HepG2 (cell line): ENCODE results near the gene CPLANE2. TPM values are rescaled to one million over a fixed set of nuclear protein-coding genes. Genes with fewer than 3 reads are reported as not detected.

Experiments used
- ARID3A ChIP-seq: IDR thresholded peaks from 2 replicates; pipeline ENCODE4 v1.6.1; 2012; ENCODE audit warnings: low read depth, low read length, improper control_type of control experiment
- BRCA1 ChIP-seq: sonication (generic); formaldehyde crosslinking; IDR thresholded peaks from 2 replicates; pipeline ENCODE4 v1.4.0; 2020; ENCODE audit warnings: missing genetic modification reagents
- GATAD1 ChIP-seq: IDR thresholded peaks from 2 replicates; pipeline ENCODE4 v1.6.1; 2016; ENCODE audit warnings: missing genetic modification reagents, missing compliant biosample characterization
- GTF2F1 ChIP-seq: fragments of 150-350 bp; IDR thresholded peaks from 2 replicates; pipeline ENCODE4 v1.6.1; 2014; ENCODE audit warnings: low read length
- HMG20A ChIP-seq: IDR thresholded peaks from 2 replicates; pipeline ENCODE4 v1.6.1; 2016; ENCODE audit warnings: borderline replicate concordance
- MTERF4 ChIP-seq: sonication (generic); formaldehyde crosslinking; IDR thresholded peaks from 2 replicates; pipeline ENCODE4 v1.8.0; 2023; ENCODE audit warnings: mild to moderate bottlenecking, missing genetic modification reagents
- MXD1 ChIP-seq: sonication (generic); formaldehyde crosslinking; IDR thresholded peaks from 2 replicates; pipeline ENCODE4 v1.4.0; 2020; ENCODE audit warnings: mild to moderate bottlenecking, missing genetic modification reagents
- NR3C1 ChIP-seq: sonication (generic); formaldehyde crosslinking; IDR thresholded peaks from 2 replicates; pipeline ENCODE4 v1.4.0; 2020; ENCODE audit warnings: missing genetic modification reagents
- RFXAP ChIP-seq: sonication (generic); formaldehyde crosslinking; IDR thresholded peaks from 2 replicates; pipeline ENCODE4 v1.4.0; 2020; ENCODE audit warnings: missing genetic modification reagents, borderline replicate concordance
- XRCC5 ChIP-seq: fragments of 200-400 bp; formaldehyde crosslinking; optimal IDR thresholded peaks from 2 replicates; pipeline ENCODE3; 2017; ENCODE audit warnings: mild to moderate bottlenecking, low read length
- ZBTB14 ChIP-seq: sonication (generic); formaldehyde crosslinking; IDR thresholded peaks from 2 replicates; pipeline ENCODE4 v1.4.0; 2020; ENCODE audit warnings: missing genetic modification reagents
- ZBTB4 ChIP-seq: sonication (generic); formaldehyde crosslinking; IDR thresholded peaks from 2 replicates; pipeline ENCODE4 v1.4.0; 2020; ENCODE audit warnings: missing genetic modification reagents, mild to moderate bottlenecking, borderline replicate concordance
- ZNF207 ChIP-seq: fragments of 450-650 bp; IDR thresholded peaks from 2 replicates; pipeline ENCODE4 v1.6.1; 2016; ENCODE audit warnings: antibody characterized with exemption, borderline replicate concordance
- ZNF335 ChIP-seq: sonication (generic); formaldehyde crosslinking; IDR thresholded peaks from 2 replicates; pipeline ENCODE4 v1.4.0; 2020; ENCODE audit warnings: missing genetic modification reagents
- ZNF343 ChIP-seq: sonication (generic); formaldehyde crosslinking; IDR thresholded peaks from 2 replicates; pipeline ENCODE4 v1.4.0; 2020; ENCODE audit warnings: mild to moderate bottlenecking, missing genetic modification reagents
- ZNF609 ChIP-seq: sonication (generic); formaldehyde crosslinking; IDR thresholded peaks from 2 replicates; pipeline ENCODE4 v1.4.0; 2020; ENCODE audit warnings: mild to moderate bottlenecking, missing genetic modification reagents, borderline replicate concordance
- polyA plus RNA-seq, 8 experiments: library from polyadenylated mRNA; depleted of rRNA in 3 of 8; stranded (reverse) in 7 of 8; unstranded in 1 of 8; fragments of >200 nt; fragmentation: Illumina TruSeq in 4 of 8; extraction: Trizol in 4 of 8; gene quantifications; 2 replicates each; pipeline versions ENCODE4 v1.2.1 to v1.2.3, GENCODE V29; 2011 to 2016; ENCODE audit warnings: low read depth in 4 of 8, missing spikeins in 1 of 8, mixed read lengths in 1 of 8; ENCODE audit not compliant: insufficient read depth in 1 of 8
- total RNA-seq, 5 experiments: library from RNA; depleted of rRNA; stranded (reverse); fragments of >200 nt; fragmentation: Illumina TruSeq; extraction: Trizol; gene quantifications; 2 replicates each; pipeline ENCODE4 v1.2.3, GENCODE V29; 2016; ENCODE audit warnings: low read depth in 1 of 5

The CPLANE2 gene
- total and polyA plus RNA-seq, 2 of the 13 experiments (the other 11 are each of a cell fraction or from before 2014, with no cell fraction given), result 0.29 to 1.6 TPM

- TF ChIP-seq RFXAP (CRISPR knock-in tag) (peak; percentile 92), ZNF335 (CRISPR knock-in tag) (no peak), GTF2F1 (no peak), ZBTB4 (CRISPR knock-in tag) (no peak), BRCA1 (no peak), ZNF343 (CRISPR knock-in tag) (no peak), MTERF4 (0 out of 2 replicates have a peak, but pooled peaks have one; percentile 56), ZBTB14 (peak; percentile 80), ARID3A (no peak), MXD1 (no peak), GATAD1 (no peak), XRCC5 (no peak), ZNF609 (CRISPR knock-in tag) (no peak), ZNF207 (no peak), HMG20A (CRISPR knock-in tag) (no peak), NR3C1 (CRISPR knock-in tag) (no peak)
These were observed at the start of gene CPLANE2 (continued) for GRCh38 chr1:16236511-16237342.
